HL-60/S4 treated with retinoic acid at 250 ng/mL for 4 days and 3 days (cell line): ENCODE data around the gene ZDHHC18.
"Not testable (repeated sequence)": the region's sequence is repeated elsewhere in the genome, so short reads cannot be mapped to it uniquely, and the experiment has no call there.

Source experiments
- in situ Hi-C: fragments of 300-500 bp; cut with MboI; formaldehyde crosslinking; loops from 2 replicates; pipeline ENCODE4 v1.7.0; 2022; ENCODE audit warnings: low sequenced_read_pairs

The ZDHHC18 gene

GRCh38 chr1:26856604-26857469 lies 30.3 kb downstream of the ZDHHC18 start:
- in situ Hi-C loops = no loop called here

- in situ Hi-C loops = no loop called here
Measured at GRCh38 chr1:26857473-26858060, 31.1 kb downstream of the ZDHHC18 start.

GRCh38 chr1:26858160-26858559 lies 31.7 kb downstream of the ZDHHC18 start:
- in situ Hi-C loops = no loop called here

GRCh38 chr1:26858891-26859640 lies 32.6 kb downstream of the ZDHHC18 start:
- in situ Hi-C loops = no loop called here

GRCh38 chr1:26861286-26861701 lies 34.8 kb downstream of the ZDHHC18 start:
- in situ Hi-C loops = no loop called here

DNA sequence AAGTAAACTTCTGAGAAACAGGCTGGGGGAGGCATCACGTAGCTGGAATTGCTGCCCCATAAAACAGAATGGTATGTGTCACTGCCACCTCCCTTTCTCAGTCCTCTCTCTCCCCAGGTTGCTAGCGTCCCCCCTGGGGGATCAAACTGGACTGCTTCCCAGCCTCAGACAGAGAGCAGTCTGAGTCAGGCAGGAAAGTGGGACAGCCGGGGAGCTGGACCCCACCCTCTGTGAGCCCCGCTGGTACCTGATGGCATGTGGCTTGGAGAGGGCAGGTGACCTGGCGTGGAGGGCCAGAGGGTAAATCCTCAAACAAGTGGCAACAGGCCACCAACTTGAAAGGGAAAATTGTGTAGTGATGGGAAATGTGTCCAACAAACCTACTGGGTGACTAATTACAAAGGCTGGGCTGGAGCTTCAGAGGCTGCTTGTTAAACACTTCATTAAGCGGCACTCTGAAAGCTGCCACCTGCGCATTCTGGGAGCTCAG lies 35.4 kb downstream of the ZDHHC18 start:
- in situ Hi-C loops = no loop called here

DNA sequence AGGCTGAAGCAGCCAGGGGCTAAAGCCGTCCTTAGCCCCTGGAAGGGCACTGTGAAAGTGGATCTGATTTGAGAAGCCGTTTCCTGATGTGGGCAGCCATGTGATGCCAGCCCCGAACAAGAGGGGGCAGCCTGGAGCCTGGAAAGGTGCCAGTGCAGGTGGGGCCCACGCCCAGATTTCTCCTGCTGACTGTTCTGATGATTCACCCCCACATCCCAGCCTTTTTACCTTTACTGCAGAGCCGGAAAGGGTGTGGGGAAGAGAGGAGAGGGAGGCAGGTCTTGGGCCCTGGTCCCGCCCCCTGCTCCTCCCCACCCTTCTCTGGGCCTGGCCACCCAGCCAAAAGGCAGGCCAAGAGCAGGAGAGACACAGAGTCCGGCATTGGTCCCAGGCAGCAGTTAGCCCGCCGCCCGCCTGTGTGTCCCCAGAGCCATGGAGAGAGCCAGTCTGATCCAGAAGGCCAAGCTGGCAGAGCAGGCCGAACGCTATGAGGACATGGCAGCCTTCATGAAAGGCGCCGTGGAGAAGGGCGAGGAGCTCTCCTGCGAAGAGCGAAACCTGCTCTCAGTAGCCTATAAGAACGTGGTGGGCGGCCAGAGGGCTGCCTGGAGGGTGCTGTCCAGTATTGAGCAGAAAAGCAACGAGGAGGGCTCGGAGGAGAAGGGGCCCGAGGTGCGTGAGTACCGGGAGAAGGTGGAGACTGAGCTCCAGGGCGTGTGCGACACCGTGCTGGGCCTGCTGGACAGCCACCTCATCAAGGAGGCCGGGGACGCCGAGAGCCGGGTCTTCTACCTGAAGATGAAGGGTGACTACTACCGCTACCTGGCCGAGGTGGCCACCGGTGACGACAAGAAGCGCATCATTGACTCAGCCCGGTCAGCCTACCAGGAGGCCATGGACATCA lies 36.5 kb downstream of the ZDHHC18 start, which contains the start of gene SFN:
TSS of gene SFN (plus strand) at position 369 of the 904 bp plus-strand sequence. CDS start at position 433, 64 bp downstream.
- in situ Hi-C loops = no loop called here

DNA sequence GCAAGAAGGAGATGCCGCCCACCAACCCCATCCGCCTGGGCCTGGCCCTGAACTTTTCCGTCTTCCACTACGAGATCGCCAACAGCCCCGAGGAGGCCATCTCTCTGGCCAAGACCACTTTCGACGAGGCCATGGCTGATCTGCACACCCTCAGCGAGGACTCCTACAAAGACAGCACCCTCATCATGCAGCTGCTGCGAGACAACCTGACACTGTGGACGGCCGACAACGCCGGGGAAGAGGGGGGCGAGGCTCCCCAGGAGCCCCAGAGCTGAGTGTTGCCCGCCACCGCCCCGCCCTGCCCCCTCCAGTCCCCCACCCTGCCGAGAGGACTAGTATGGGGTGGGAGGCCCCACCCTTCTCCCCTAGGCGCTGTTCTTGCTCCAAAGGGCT lies 37.2 kb downstream of the ZDHHC18 start:
- in situ Hi-C loops = no loop called here

GRCh38 chr1:26864610-26865480 lies 38.4 kb downstream of the ZDHHC18 start:
- in situ Hi-C loops = no loop called here

GRCh38 chr1:26873097-26873496 lies 46.6 kb downstream of the ZDHHC18 start:
- in situ Hi-C loops = not testable (repeated sequence)

DNA sequence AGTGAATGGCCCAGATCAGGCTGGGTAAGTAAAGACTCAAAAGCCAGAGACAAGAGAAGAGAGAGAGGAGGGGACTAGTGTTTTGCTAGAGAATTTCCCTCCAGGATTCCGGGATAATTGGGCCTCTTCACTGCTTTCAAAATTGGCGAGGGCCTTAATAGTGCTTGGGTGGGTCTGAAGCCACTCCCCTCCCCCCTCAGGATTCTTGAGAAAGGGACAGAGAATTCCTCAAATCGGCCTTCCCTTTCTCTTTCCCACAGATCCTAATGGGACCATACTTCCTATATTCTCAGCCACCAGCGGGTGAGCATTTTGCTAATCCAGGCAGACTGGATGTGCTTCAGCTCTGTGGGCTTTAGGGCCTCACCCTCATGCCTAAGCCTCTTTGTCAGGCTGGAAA lies 48.4 kb downstream of the ZDHHC18 start:
- in situ Hi-C loops = no loop called here

GRCh38 chr1:26877326-26877725 lies 50.8 kb downstream of the ZDHHC18 start:
- in situ Hi-C loops = no loop called here

DNA sequence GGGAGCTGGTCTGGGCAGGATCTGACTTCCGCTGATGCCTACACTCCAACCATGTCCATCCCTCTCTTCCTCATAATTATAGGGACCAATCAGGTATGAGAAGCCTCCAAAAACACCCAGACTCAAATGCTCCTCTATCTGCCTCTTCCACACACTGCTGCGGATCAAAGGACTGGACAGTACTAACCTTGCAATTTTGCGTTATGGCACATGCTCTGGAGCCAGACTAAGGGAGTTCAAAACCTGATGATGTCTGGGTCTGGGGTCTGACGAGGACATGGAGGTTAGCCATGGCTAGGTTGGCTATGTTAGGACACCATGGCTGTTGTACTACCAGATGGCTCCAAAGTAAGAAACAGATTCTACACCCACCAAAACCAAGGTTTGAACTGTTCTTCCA lies 53.3 kb downstream of the ZDHHC18 start:
- in situ Hi-C loops = no loop called here

DNA sequence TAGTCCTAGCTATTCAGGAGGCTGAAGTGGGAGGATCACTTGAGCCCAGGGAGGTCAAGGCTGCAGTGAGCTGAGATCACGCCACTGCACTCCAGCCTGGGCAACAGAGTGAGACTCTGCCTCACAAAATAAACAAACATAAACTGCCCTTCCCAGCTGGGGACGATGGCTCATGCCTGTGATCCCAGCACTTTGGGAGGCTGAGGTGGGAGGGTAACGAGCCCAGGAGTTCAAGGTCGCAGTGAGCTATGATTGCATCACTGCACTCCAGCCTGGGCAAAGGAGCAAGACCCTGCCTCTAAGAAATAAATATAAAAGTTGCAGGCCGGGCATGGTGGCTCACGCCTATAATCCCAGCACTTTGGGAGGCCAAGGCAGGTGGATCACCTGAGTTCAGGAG lies 55.1 kb downstream of the ZDHHC18 start:
- in situ Hi-C loops = not testable (repeated sequence)

GRCh38 chr1:26882696-26883463 lies 56.4 kb downstream of the ZDHHC18 start:
- in situ Hi-C loops = no loop called here

- in situ Hi-C loops = no loop called here
Measured at GRCh38 chr1:26887125-26887524, 60.6 kb downstream of the ZDHHC18 start.

DNA sequence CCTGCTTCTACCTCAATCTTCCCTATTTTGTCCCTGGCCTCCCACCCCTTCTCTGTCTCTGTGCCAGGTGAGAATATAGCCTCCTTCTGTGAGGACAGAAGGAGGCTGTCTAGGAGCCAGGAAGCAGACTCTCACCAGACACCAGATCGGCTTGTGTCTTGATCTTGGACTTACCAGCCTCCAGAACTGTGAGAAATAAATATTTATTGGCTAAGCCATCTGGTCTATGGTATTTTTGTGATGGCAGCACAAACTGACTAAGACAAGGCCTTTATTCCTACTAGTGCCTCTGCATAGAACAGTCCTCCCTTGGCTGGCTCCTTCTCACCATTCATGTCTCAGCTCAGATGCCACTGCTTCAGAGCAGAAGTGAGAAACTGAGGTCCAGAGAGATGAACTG lies 61.7 kb downstream of the ZDHHC18 start:
- in situ Hi-C loops = no loop called here

GRCh38 chr1:26889551-26890466 lies 63.3 kb downstream of the ZDHHC18 start, which contains the start of gene GPN2:
Gene GPN2 (minus strand): TSS chr1:26890283. CDS start chr1:26890096, 187 bp downstream.
- in situ Hi-C loops = no loop called here
